IPS-18a (cell line): ENCODE results near the gene RHO.
"Not testable (repeated sequence)": the region's sequence is repeated elsewhere in the genome, so short reads cannot be mapped to it uniquely, and the experiment has no call there.

Source experiments
- H3K27ac ChIP-seq: one replicate; pipeline ENCODE4 v1.5.1; 2013; ENCODE audit warnings: low read length
- H3K27me3 ChIP-seq: one replicate; pipeline ENCODE4 v1.6.1; 2013; ENCODE audit warnings: mild to moderate bottlenecking, low read length; ENCODE audit not compliant: control insufficient read depth, insufficient read depth
- H3K36me3 ChIP-seq: one replicate; pipeline ENCODE4 v1.6.1; 2013; ENCODE audit warnings: low read depth, low read length; ENCODE audit not compliant: control insufficient read depth
- H3K4me1 ChIP-seq: one replicate; pipeline ENCODE4 v1.6.1; 2013; ENCODE audit warnings: low read depth, low read length; ENCODE audit not compliant: control insufficient read depth
- H3K4me3 ChIP-seq: one replicate; pipeline ENCODE4 v1.5.1; 2013; ENCODE audit warnings: low read length
- H3K9ac ChIP-seq: one replicate; pipeline ENCODE4 v1.6.1; 2013; ENCODE audit warnings: mild to moderate bottlenecking, low read length, moderate library complexity
- H3K9me3 ChIP-seq: one replicate; pipeline ENCODE4 v1.6.1; 2013; ENCODE audit warnings: low read depth, low read length; ENCODE audit not compliant: control insufficient read depth

Gene RHO

DNA sequence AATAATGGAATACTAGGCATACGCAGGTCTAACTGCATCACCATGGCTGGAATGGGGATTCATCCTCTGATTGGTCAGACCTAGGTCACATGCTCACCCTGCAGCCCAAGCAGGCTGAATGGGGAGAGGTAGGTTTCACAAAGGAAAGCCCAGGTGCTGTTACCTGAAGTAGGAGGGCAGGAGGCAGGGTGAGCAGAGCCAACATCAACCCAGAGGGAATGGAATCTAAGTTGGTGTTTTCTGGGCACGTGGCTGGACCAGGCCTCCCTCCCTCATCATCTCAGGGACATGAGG, 7.9 kb downstream of the RHO start:
- Histone ChIP-seq H3K4me1 (peaks cover 16% of the 10 kb centered on the region), H3K9ac (no peak overlapping the region), H3K4me3 (no peak overlapping the region), H3K27me3 (no peaks in the 10 kb centered on the region), H3K27ac (no peak overlapping the region), H3K36me3 (no peaks in the 10 kb centered on the region), H3K9me3 (no peaks in the 10 kb centered on the region)

DNA sequence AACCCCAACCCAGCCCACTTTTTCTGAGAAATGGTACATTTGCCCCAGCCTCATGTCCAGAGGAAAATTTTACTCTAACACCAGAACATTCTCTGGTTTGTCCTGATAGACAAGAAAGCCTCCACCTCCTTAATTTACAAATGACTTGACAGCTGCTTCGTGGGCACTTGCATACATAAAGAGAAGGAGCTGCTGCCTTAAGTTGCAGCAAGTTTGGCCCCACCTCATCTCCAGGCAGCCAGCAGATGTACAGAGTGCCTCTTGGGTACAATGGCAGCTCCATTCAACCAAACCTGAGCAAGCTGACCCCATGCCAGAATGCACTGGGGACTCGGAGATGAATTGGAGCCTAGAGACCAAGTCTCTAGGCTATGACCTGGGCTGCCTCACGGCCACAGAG, 8.4 kb downstream of the RHO start:
- Histone ChIP-seq H3K4me1 (peaks cover 16% of the 10 kb centered on the region), H3K4me3 (no peak overlapping the region), H3K27me3 (no peaks in the 10 kb centered on the region), H3K27ac (no peak overlapping the region), H3K36me3 (no peaks in the 10 kb centered on the region), H3K9me3 (no peaks in the 10 kb centered on the region), H3K9ac (no peak overlapping the region)

DNA sequence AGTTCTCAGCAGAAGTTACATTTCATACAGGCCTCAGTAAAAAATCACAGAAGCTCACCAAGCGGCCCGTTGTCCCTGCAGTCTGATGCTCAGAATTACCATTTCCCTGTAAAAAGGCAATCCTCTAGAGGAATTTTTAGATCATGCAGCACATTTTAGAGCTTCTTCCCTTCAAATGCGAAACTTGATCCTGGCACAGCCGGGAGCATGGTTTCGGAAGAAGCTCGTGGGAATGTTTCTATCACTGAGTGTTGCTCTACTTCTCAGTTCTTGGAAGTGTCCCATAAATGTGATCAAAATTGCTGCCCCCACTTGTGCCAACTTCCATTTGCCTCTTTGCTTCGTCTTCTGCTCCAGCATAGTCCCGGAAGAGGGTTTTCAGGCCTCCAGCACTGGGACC, 10.8 kb downstream of the RHO start:
- Histone ChIP-seq H3K4me1 (peaks cover 13% of the 10 kb centered on the region), H3K27me3 (no peaks in the 10 kb centered on the region), H3K36me3 (no peaks in the 10 kb centered on the region), H3K4me3 (no peak overlapping the region), H3K27ac (no peak overlapping the region), H3K9ac (no peak overlapping the region), H3K9me3 (no peaks in the 10 kb centered on the region)

DNA sequence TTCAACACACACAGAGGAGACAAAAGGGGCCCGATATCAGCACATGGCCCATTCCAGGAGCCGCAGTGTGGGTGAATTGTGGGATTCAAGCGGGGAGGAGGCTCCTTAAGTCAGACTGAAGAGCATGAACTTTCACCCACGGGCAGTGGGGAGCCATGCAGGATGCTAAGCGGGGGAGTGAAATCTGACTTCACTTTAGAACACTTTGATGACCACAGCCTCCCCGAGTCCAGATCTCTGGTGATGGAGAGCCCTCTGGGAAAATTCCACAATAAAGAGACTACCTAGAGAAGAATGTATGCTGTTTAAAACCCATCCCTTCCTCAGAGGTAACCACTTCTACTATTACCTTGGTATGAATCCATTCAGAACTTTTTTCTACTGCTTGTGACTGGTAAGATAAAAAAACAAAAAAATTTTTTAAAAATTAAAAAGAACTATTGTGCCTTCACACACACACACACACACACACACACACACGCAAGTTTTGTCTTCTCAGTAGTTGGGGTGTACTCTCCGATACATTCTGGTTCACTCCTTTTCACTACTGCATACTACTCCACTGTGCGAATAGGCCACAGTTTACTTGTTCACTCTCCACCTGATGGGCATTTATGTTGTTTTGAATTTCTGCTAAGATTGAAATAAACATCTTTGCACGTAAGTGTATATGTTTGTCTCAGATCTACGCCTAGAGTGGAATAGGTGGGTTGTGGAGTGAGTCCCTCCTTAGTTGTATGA, 12.5 kb downstream of the RHO start:
- Histone ChIP-seq H3K27me3 (no peaks in the 10 kb centered on the region), H3K9me3 (no peaks in the 10 kb centered on the region), H3K4me3 (no peak overlapping the region), H3K9ac (no peak overlapping the region), H3K4me1 (peaks cover 4% of the 10 kb centered on the region), H3K27ac (no peak overlapping the region), H3K36me3 (no peaks in the 10 kb centered on the region)

DNA sequence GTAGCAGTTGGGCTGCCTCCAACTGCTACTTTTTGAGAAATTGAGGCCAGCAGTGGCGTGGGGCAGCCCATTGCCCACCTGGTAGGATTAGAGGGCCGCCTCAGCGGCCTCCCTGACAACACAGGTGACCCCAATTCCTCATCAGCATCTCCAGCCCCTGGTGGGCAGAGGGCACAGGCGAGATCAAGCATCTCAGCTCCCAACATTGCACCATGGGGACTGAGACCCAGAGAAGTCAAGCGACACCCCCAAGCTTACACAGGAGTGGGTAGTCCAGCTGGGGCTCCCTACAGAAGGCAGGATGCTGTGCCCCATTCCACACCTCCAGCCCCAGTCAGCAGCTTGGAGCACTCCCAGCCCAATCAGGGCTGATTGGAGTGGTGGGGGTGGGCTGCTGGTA, 14.3 kb downstream of the RHO start:
- Histone ChIP-seq H3K9ac (no peak overlapping the region), H3K27me3 (no peaks in the 10 kb centered on the region)

DNA sequence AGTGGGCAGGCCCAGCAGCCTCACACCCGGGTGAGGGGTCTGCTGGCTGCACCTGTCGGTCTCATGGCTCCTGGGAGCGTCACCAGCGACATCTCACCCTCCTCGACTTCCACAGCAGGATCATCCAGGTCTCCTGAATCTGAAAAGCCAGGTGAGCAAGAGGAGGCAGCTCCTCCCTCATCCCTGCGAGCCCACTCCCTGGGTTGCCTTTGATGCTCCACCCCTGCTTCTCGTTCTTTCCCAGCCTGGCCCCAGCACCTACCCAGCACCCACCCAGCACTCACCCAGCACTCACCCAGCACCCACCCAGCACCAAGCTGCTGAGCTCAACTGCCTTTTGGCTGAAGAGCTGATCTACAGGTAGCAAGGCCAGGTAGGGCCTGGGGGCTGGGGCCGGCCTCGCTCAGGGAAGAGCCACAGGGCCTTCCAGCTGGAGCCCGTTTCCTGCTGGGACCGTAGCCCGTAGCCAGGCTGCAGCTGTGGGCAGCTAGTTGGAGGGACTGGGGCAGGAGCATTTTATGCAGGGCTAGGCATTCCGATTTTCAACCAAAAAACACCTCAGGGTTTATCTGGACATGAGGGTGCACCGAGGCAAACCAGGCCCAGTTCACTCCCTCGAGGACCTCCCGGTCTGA, 14.8 kb downstream of the RHO start, which contains the start of gene H1-8:
Gene H1-8 (plus strand): TSS at position 20 of the 635 bp plus-strand sequence. CDS start 44 bp downstream, at position 64.
- no peaks in the 10 kb centered on the region for H3K9me3 ChIP-seq
- no peaks in the 10 kb centered on the region for H3K27me3 ChIP-seq
- no peak within 1 kb of the TSS for H3K4me3 ChIP-seq
- H3K9ac ChIP-seq, result no peak within 1 kb of the TSS
- no peaks in the 10 kb centered on the region for H3K36me3 ChIP-seq
- H3K4me1 ChIP-seq, result peaks cover 4% of the 10 kb centered on the region
- no peak within 1 kb of the TSS for H3K27ac ChIP-seq

More for the DNA sequence above, 14.3 kb downstream of the RHO start:
- Histone ChIP-seq H3K36me3 (no peaks in the 10 kb centered on the region), H3K27ac (no peak overlapping the region), H3K4me1 (peaks cover 4% of the 10 kb centered on the region), H3K9me3 (no peaks in the 10 kb centered on the region), H3K4me3 (no peak overlapping the region)

DNA sequence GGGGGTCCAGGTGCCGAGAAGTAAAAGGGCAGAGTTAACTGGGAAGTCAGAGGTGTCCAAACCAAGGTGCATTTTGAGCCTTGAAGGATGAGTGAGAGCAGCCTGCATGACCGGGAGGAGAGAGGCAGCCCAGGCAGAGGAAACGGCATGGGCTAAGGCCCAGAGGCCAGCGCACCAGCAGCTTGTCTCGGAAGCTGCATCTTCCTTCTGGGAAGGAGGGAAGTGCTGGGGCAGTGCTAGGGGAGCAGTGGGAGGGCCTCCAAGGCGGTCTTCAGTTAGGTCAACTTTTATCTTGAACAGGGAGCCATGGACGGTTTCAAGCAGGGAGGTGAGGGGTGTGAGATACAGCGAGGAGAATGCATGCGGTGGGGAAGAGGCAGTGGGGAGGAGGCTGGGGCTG, 15.6 kb downstream of the RHO start:
- H3K4me3 ChIP-seq, result no peak overlapping the region
- no peak overlapping the region for H3K9ac ChIP-seq
- H3K27me3 ChIP-seq, result no peaks in the 10 kb centered on the region
- H3K9me3 ChIP-seq, result no peaks in the 10 kb centered on the region
- no peak overlapping the region for H3K27ac ChIP-seq
- H3K4me1 ChIP-seq, result peaks cover 4% of the 10 kb centered on the region
- H3K36me3 ChIP-seq, result no peaks in the 10 kb centered on the region

DNA sequence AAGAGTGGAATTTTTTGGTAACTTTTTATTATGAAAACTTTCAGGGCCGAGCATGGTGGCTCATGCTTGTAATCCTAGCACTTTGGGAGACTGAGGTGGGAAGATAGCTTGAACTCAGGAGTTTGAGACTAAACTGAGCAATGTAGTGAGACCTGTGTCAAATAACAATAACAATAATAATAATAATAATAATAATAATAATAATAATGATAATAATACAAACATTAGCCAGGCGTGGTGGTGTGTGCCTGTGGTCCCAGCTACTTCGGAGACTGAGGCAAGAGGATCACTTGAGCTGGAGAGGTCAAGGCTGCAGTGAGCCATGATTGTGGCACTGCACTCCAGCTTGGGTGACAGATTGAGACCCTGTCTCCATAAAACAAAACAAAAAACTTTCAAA, 17.5 kb downstream of the RHO start:
- H3K4me3 ChIP-seq, H3K27ac ChIP-seq, H3K36me3 ChIP-seq, H3K9ac ChIP-seq, H3K9me3 ChIP-seq, H3K4me1 ChIP-seq, H3K27me3 ChIP-seq: not testable (repeated sequence)

DNA sequence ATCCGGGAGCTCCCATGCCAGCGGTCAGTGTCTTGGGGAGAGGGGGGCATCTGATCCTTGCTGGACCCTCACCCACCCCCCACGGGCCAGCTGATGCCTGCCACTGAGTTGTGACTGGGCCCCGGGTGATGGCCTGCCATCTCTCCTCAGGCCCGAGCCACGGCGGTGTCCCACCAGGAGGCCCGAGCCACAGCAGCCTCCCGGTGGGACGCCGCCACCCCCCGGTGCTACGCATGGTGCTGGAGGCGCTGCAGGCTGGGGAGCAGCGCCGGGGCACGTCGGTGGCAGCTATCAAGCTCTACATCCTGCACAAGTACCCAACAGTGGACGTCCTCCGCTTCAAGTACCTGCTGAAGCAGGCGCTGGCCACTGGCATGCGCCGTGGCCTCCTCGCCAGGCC, 18.8 kb downstream of the RHO start:
- Histone ChIP-seq H3K4me3 (no peak overlapping the region), H3K9ac (no peak overlapping the region), H3K4me1 (no peaks in the 10 kb centered on the region), H3K27me3 (no peaks in the 10 kb centered on the region), H3K27ac (no peak overlapping the region), H3K36me3 (no peaks in the 10 kb centered on the region), H3K9me3 (no peaks in the 10 kb centered on the region)

DNA sequence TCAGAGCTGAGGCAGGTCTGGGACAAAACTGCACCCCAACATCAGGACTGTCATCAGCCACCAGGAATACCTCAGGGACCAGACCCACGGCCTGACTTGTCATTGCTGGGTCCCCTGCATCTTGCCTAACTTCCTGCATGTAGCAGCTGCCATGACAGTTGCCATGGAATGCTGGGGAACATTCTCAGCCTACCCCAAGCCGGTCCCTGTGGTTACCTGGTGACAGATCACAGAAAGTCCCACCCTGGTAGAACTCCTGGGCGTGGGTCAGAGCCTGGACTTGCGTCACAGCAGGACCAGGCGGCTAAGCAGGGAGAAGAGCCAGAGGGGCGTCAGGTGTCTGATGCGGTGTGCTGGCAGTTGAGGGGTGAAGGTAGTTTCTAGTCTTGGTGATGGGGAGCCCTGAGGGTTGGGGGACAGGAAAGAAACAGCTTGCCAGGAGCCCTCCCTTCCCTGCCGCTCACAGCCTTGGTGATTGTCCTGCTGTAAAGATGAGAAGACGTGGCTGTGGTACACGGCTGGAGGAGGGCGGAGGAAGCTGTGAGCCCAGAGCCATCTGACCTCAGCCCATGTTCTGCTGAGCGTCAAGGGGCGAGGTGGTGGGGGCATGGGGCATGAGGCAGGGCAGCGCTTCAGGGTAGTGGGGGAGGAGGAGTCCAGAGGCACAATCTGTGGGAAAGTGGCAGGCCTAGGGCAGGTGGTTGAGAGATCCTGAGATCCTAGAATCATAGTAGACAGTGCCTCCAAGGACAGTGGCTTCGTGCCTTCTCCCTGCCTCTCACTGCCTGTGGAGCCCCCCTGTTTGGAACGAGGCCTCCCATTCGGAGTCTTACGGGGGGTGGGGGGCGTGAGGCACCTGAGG, 19.9 kb downstream of the RHO start:
- H3K4me1 ChIP-seq, result no peaks in the 10 kb centered on the region
- no peak overlapping the region for H3K27ac ChIP-seq
- no peaks in the 10 kb centered on the region for H3K36me3 ChIP-seq

DNA sequence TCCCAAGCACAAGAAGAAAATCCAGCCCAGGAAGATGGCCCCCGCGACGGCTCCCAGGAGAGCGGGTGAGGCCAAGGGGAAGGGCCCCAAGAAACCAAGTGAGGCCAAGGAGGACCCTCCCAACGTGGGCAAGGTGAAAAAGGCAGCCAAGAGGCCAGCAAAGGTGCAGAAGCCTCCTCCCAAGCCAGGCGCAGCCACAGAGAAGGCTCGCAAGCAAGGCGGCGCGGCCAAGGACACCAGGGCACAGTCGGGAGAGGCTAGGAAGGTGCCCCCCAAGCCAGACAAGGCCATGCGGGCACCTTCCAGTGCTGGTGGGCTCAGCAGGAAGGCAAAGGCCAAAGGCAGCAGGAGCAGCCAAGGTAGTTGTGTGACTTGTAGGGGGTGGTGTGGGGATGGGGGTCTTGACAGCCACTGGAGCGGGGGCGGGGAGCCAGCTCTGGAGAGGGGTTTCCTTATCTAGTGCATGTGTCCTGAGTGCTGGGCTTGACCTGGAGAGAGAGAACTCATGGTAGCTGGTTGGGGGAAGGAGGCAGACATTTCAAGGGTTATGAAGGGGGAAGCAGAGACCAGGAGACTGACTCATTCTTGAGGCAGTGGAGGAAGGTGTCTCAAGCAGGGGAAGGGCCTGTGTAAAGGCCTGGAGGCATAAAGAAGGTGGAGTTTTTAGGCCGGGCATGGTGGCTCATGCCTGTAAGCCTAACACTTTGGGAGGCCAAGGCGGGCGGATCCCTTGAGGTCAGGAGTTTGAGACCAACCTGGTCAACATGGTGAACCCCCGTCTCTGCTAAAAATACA, 20.8 kb downstream of the RHO start:
- H3K27me3 ChIP-seq, result no peaks in the 10 kb centered on the region
- no peaks in the 10 kb centered on the region for H3K9me3 ChIP-seq
- H3K4me1 ChIP-seq, result no peaks in the 10 kb centered on the region
- H3K4me3 ChIP-seq, result no peak overlapping the region
- no peaks in the 10 kb centered on the region for H3K36me3 ChIP-seq
- no peak overlapping the region for H3K9ac ChIP-seq
- H3K27ac ChIP-seq, result no peak overlapping the region

More for the DNA sequence above, 19.9 kb downstream of the RHO start:
- Histone ChIP-seq H3K9ac (no peak overlapping the region), H3K27me3 (no peaks in the 10 kb centered on the region), H3K9me3 (no peaks in the 10 kb centered on the region), H3K4me3 (no peak overlapping the region)
